Adrenal gland (tissue), 5 donors: ENCODE results near the gene CHD2.

Experiments
- CTCF ChIP-seq, 6 experiments: fragments of 450-650 bp in 4 of 6; fragments of 200-600 bp in 2 of 6; sonication (generic) in 1 of 6; IDR thresholded peaks; 1 replicate in 5 of 6; 2 replicates in 1 of 6; pipeline versions ENCODE4 v1.5.1 to v1.8.0; 2016 to 2021; ENCODE audit warnings: antibody characterized with exemption in 6 of 6, mild to moderate bottlenecking in 2 of 6, moderate library complexity in 1 of 6
- POLR2A ChIP-seq, 2 donors: fragments of 450-650 bp; IDR thresholded peaks; one replicate each; pipeline ENCODE4 v1.6.1; 2017; ENCODE audit warnings: antibody characterized with exemption in 2 of 2, mild to moderate bottlenecking in 2 of 2, moderate library complexity in 1 of 2
- donor health status: DM: no; HTN: no; CAD: no.

GRCh38 chr15:92901995-92902394, 1.9 kb downstream of the CHD2 start:
- TF ChIP-seq CTCF (IDR thresholded peaks at IDR 0.05) (no peak), POLR2A (IDR thresholded peaks at IDR 0.05) (no peak)
